HCT116 (cell line): Measurements from ENCODE around the gene SF1. TPM values are rescaled to one million over a fixed set of nuclear protein-coding genes. Genes with fewer than 3 reads are reported as not detected.

Experiments used
- ATAC-seq: fragments of 200-7000 bp; cut with Tn5 transposase; 2 replicates; pipeline ENCODE4 v1.9.1; 2020; ENCODE audit warnings: mild to moderate bottlenecking, moderate library complexity
- BruUV-seq: library from RNA; stranded (reverse); fragments of 400-500 nt; replicated peaks from 2 replicates; lab custom pipeline; 2021; lab: Mats Ljungman, UMichigan
- CTCF ChIA-PET: fragments of 300-600 bp; sonication (Branson Sonifier 250); formaldehyde crosslinking; loops from one replicate; lab custom pipeline; 2021; ENCODE audit warnings: antibody characterized with exemption; lab: Charles Lee
- POLR2A ChIA-PET: fragments of 300-600, 350-600 bp; sonication (Branson Sonifier 250); formaldehyde crosslinking; loops from one replicate; lab custom pipeline; 2021; ENCODE audit warnings: antibody characterized with exemption; lab: Charles Lee
- RAD21 ChIA-PET, 2 experiments: fragments of 300-600 bp; sonication (Branson Sonifier 250); formaldehyde crosslinking; loops; one replicate each; lab custom pipeline; 2023; ENCODE audit warnings: low total read pairs in 2 of 2; ENCODE audit not compliant: uncharacterized antibody in 2 of 2, unreplicated experiment in 2 of 2, low non-redundant PET in 1 of 2; lab: Charles Lee
- DNase-seq: peaks from one replicate; pipeline ENCODE4 v3.0.0-alpha.2; 2010; ENCODE audit warnings: low read depth, low spot score
- H2AFZ ChIP-seq: fragments of 200-600 bp; shearing (Covaris generic), sonication (generic); 2 replicates; pipeline ENCODE4 v1.6.1; 2017; ENCODE audit warnings: low read depth, mixed run types, mixed read lengths, antibody characterized with exemption, low read length; ENCODE audit not compliant: poor library complexity, severe bottlenecking
- H3K27ac ChIP-seq: 2 replicates; pipeline ENCODE4 v1.5.1; 2012; ENCODE audit warnings: low read depth, low read length
- H3K27me3 ChIP-seq: fragments of 200-600 bp; sonication (generic); 2 replicates; pipeline ENCODE4 v1.6.1; 2016; ENCODE audit warnings: mixed run types, low read length, mixed read lengths; ENCODE audit not compliant: insufficient read depth
- H3K36me3 ChIP-seq, 2 experiments: fragments of 200-500 bp in 1 of 2; fragments of 200-600 bp in 1 of 2; sonication (Bioruptor generic) in 1 of 2; sonication (generic) in 1 of 2; 2 replicates each; pipeline versions ENCODE4 v1.5.1 to v1.6.1; 2014 to 2016; ENCODE audit warnings: low read length in 2 of 2, inconsistent platforms in 1 of 2, mixed read lengths in 1 of 2, mixed run types in 1 of 2; ENCODE audit not compliant: insufficient read depth in 2 of 2, control insufficient read depth in 1 of 2
- H3K4me1 ChIP-seq, 2 experiments: fragments of 200-600 bp in 1 of 2; sonication (generic) in 1 of 2; 2 replicates each; pipeline versions ENCODE4 v1.5.1 to v1.6.1; 2012 to 2017; ENCODE audit warnings: low read length in 2 of 2, inconsistent platforms in 1 of 2, mild to moderate bottlenecking in 1 of 2, mixed read lengths in 1 of 2, mixed run types in 1 of 2, moderate library complexity in 1 of 2; ENCODE audit not compliant: insufficient read depth in 2 of 2, control insufficient read depth in 1 of 2
- H3K4me2 ChIP-seq: fragments of 200-600 bp; sonication (generic); 2 replicates; pipeline ENCODE4 v1.6.1; 2017; ENCODE audit warnings: mixed run types, low read length, mixed read lengths
- H3K4me3 ChIP-seq, 2 experiments: fragments of 200-600 bp in 1 of 2; sonication (generic) in 1 of 2; replicated peaks in 1 of 2; 2 replicates each; pipeline ENCODE4 v1.5.1; 2011 to 2016; ENCODE audit warnings: low read length in 2 of 2, control low read depth in 1 of 2, low read depth in 1 of 2, mild to moderate bottlenecking in 1 of 2, mixed read lengths in 1 of 2, mixed run types in 1 of 2
- H3K79me2 ChIP-seq: fragments of 200-600 bp; sonication (generic); 2 replicates; pipeline ENCODE4 v1.6.1; 2017; ENCODE audit warnings: mild to moderate bottlenecking, mixed run types, low read length, moderate library complexity, mixed read lengths; ENCODE audit not compliant: insufficient read depth
- H3K9ac ChIP-seq: fragments of 200-600 bp; sonication (generic); 2 replicates; pipeline ENCODE4 v1.6.1; 2016; ENCODE audit warnings: low read length, mixed read lengths
- H3K9me2 ChIP-seq: fragments of 200-600 bp; sonication (generic), shearing (Covaris generic); 2 replicates; pipeline ENCODE4 v1.6.1; 2017; ENCODE audit warnings: mixed run types, mild to moderate bottlenecking, moderate library complexity; ENCODE audit not compliant: insufficient read depth
- H3K9me3 ChIP-seq, 2 experiments: fragments of 200-500 bp in 1 of 2; fragments of 200-600 bp in 1 of 2; sonication (Bioruptor generic) in 1 of 2; sonication (generic) in 1 of 2; 2 replicates each; pipeline ENCODE4 v1.6.1; 2014 to 2017; ENCODE audit warnings: low read length in 2 of 2, mixed read lengths in 2 of 2, inconsistent platforms in 1 of 2, low read depth in 1 of 2, mild to moderate bottlenecking in 1 of 2, mixed run types in 1 of 2, moderate library complexity in 1 of 2; ENCODE audit not compliant: control insufficient read depth in 1 of 2, insufficient read depth in 1 of 2
- H4K20me1 ChIP-seq: fragments of 200-600 bp; sonication (generic), shearing (Covaris generic); 2 replicates; pipeline ENCODE4 v1.6.1; 2017; ENCODE audit warnings: mixed run types, mild to moderate bottlenecking, moderate library complexity; ENCODE audit not compliant: insufficient read depth
- ELF1 ChIP-seq: IDR thresholded peaks from 2 replicates; pipeline ENCODE4 v1.6.1; 2012; ENCODE audit warnings: low read depth, borderline replicate concordance
- EZH2 ChIP-seq: fragments of 200-600 bp; sonication (generic); IDR thresholded peaks from 2 replicates; pipeline ENCODE4 v1.6.1; 2017; ENCODE audit warnings: antibody characterized with exemption, mixed run types
- EZH2phosphoT487 ChIP-seq: fragments of 200-600 bp; IDR thresholded peaks from 2 replicates; pipeline ENCODE4 v1.6.1; 2018; ENCODE audit warnings: antibody characterized with exemption, borderline replicate concordance
- FOSL1 ChIP-seq: IDR thresholded peaks from 2 replicates; pipeline ENCODE4 v1.6.1; 2012; ENCODE audit warnings: low read depth
- POLR2AphosphoS5 ChIP-seq: IDR thresholded peaks from 2 replicates; pipeline ENCODE4 v1.6.1; 2011; ENCODE audit warnings: mild to moderate bottlenecking, low read depth, low read length, moderate library complexity
- RAD21 ChIP-seq: IDR thresholded peaks from 2 replicates; pipeline ENCODE4 v1.6.1; 2012; ENCODE audit warnings: low read depth, mild to moderate bottlenecking
- SIN3A ChIP-seq: IDR thresholded peaks from 2 replicates; pipeline ENCODE4 v1.6.1; 2012; ENCODE audit warnings: low read depth
- SRF ChIP-seq: IDR thresholded peaks from 2 replicates; pipeline ENCODE4 v1.6.1; 2012; ENCODE audit warnings: low read depth
- TCF7L2 ChIP-seq: IDR thresholded peaks from 2 replicates; pipeline ENCODE4 v1.7.0; 2011; ENCODE audit warnings: borderline replicate concordance, inconsistent platforms; ENCODE audit not compliant: insufficient read depth, insufficient read length; ENCODE audit errors: extremely low read depth
- YY1 ChIP-seq: IDR thresholded peaks from 2 replicates; pipeline ENCODE4 v1.6.1; 2011; ENCODE audit warnings: low read length, low read depth, moderate library complexity, mild to moderate bottlenecking; ENCODE audit not compliant: insufficient replicate concordance; ENCODE audit errors: extremely low read depth
- ZFX ChIP-seq: fragments of 450-650 bp; IDR thresholded peaks from 2 replicates; pipeline ENCODE4 v1.6.1; 2017
- intact Hi-C: fragments of 100-400 bp; cut with micrococcal nuclease; formaldehyde crosslinking; loops from 2 replicates; pipeline ENCODE4 v1.10.0; 2022
- total RNA-seq: library from RNA; stranded (reverse); gene quantifications from one replicate; pipeline ENCODE4 v1.2.1, GENCODE V29; 2021; ENCODE audit not compliant: unreplicated experiment
- TF ChIP-seq, protein P1 (sequence below): IDR thresholded peaks from 2 replicates; pipeline ENCODE4 v1.6.1; 2012; ENCODE audit warnings: low read depth
- TF ChIP-seq, protein P2 (sequence below): IDR thresholded peaks from 2 replicates; pipeline ENCODE4 v1.6.1; 2012

The SF1 gene
- total RNA-seq, 1 experiment from 2014 or later = 403 TPM

DNA sequence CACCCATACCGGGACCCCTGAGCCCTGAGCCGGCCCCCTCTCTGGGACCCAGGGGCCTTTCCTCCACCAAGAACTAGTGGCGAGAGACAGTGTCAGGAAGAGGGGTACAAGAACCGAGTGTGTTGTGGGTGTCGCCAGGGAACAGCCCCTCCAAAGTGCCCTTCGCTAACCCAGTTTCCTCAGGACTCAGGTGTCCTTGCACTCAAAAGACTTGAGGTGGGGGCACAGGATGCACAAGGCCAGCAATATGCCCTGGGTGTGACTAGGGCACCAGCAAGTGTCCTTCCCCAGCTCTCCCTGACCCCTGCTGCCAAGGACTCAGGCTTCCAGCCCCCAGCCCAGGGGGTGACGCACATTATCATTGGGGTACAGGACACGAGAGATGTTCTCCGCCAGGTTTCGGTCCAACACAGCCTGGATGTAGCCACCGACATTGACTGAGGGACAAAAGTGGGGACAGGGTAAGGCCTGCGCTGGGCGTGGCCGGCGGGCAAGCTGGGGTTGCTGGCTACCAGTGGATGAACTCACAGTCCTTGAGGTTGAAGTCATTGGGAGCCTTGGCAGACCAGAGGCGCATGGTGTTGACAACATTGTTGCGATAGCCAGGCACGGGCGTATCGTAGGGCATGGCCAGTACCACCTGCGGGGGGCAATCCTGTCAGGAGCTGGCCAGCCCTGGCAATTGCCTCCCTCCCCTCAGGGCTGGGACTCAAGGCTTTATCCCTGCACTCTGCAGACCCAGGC is 23.3 kb downstream of the SF1 start (continued):
- TF ChIP-seq, protein P1, sequence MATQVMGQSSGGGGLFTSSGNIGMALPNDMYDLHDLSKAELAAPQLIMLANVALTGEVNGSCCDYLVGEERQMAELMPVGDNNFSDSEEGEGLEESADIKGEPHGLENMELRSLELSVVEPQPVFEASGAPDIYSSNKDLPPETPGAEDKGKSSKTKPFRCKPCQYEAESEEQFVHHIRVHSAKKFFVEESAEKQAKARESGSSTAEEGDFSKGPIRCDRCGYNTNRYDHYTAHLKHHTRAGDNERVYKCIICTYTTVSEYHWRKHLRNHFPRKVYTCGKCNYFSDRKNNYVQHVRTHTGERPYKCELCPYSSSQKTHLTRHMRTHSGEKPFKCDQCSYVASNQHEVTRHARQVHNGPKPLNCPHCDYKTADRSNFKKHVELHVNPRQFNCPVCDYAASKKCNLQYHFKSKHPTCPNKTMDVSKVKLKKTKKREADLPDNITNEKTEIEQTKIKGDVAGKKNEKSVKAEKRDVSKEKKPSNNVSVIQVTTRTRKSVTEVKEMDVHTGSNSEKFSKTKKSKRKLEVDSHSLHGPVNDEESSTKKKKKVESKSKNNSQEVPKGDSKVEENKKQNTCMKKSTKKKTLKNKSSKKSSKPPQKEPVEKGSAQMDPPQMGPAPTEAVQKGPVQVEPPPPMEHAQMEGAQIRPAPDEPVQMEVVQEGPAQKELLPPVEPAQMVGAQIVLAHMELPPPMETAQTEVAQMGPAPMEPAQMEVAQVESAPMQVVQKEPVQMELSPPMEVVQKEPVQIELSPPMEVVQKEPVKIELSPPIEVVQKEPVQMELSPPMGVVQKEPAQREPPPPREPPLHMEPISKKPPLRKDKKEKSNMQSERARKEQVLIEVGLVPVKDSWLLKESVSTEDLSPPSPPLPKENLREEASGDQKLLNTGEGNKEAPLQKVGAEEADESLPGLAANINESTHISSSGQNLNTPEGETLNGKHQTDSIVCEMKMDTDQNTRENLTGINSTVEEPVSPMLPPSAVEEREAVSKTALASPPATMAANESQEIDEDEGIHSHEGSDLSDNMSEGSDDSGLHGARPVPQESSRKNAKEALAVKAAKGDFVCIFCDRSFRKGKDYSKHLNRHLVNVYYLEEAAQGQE = no peak

DNA sequence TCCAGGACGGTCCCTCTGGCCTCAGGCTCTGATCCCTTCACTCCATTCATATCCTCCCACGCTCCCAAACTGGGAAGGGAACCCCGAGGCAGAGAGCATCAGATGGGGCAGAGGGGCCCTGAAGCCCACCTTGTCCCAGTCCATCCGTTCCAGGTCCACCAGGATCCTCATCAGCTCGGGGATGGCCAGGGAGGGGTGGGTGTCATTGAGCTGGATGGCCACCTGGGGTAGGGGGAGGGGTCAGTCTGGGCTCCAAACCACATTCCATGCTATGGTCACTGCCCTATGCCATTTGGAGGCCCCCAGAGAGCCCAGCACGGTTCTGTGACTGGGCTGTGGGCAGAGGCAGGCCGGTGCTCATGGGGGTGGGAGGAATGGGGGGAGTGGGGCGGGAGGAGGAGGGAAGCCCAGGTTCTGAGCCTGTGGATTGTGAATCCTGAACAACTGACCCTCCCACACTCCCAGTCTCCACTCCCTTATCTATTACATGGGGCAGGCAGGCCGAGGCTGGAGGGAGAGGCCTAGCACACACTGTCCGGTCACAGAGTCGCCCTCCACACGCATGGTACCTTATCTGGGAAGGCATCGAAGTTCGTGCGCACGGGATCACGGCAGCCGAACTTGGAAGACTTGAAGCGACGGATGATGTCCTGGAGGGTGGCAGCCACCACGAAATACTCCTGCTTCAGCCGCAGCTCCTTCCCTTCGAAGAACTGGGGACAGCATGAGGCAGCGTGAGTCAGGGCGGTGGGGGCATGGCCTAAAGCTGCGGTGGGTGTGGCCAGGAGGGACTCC is 24.0 kb downstream of the SF1 start:
- no peak overlapping the region for H3K9ac ChIP-seq
- H3K9me3 ChIP-seq = no peaks in the 10 kb centered on the region
- ChIA-PET POLR2A (interaction anchor here (1.0 kb wide), 1 partner anchor 25 kb away, joined by 3 read pairs; no protein-coding TSS in a partner anchor), CTCF (no interaction called here), RAD21 (no interaction called here)
- H3K4me1 ChIP-seq = peaks cover 0 to 6% of the 10 kb centered on the region in 2 experiments; a peak in 1 of 4 replicates
- H3K4me3 ChIP-seq = no peak overlapping the region
- no peak overlapping the region for H3K27ac ChIP-seq
- H3K4me2 ChIP-seq = no peak overlapping the region
- no TSS peak for BruUV-seq
- intact Hi-C loops = no loop called here
- ATAC-seq (no peak), DNase-seq (no peak)
- H3K9me2 ChIP-seq = no peaks in the 10 kb centered on the region
- no peaks in the 10 kb centered on the region for H3K79me2 ChIP-seq
- H4K20me1 ChIP-seq = no peaks in the 10 kb centered on the region
- H2AFZ ChIP-seq = no peak overlapping the region
- H3K27me3 ChIP-seq = no peaks in the 10 kb centered on the region
- H3K36me3 ChIP-seq = no peaks in the 10 kb centered on the region
- TF ChIP-seq SRF (no peak), EZH2phosphoT487 (no peak), RAD21 (no peak), SIN3A (no peak), EZH2 (no peak), YY1 (no peak), FOSL1 (no peak), ZFX (no peak), POLR2AphosphoS5 (no peak), TCF7L2 (no peak), ELF1 (no peak)
- TF ChIP-seq, protein P2, sequence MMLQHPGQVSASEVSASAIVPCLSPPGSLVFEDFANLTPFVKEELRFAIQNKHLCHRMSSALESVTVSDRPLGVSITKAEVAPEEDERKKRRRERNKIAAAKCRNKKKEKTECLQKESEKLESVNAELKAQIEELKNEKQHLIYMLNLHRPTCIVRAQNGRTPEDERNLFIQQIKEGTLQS = no peak
- TF ChIP-seq, protein P1 = no peak
